KMS-11 (cell line): ENCODE data around the gene FAF1.

ENCODE experiments used
- H2AFZ ChIP-seq: fragments of 200-600 bp; sonication (generic); 2 replicates; pipeline ENCODE4 v1.6.1; 2016; ENCODE audit warnings: antibody characterized with exemption, mixed run types, low read depth
- H3K27ac ChIP-seq: fragments of 200-600 bp; sonication (generic); 2 replicates; pipeline ENCODE4 v1.6.1; 2016; ENCODE audit warnings: mild to moderate bottlenecking, mixed run types
- H3K27me3 ChIP-seq: fragments of 200-600 bp; sonication (generic); 2 replicates; pipeline ENCODE4 v1.6.1; 2017; ENCODE audit warnings: mild to moderate bottlenecking, low read depth, mixed run types, moderate library complexity; ENCODE audit not compliant: insufficient read depth
- H3K36me3 ChIP-seq: fragments of 200-600 bp; sonication (generic); 2 replicates; pipeline ENCODE4 v1.6.1; 2017; ENCODE audit warnings: mild to moderate bottlenecking, mixed run types; ENCODE audit not compliant: insufficient read depth
- H3K4me1 ChIP-seq: fragments of 200-600 bp; sonication (generic); 2 replicates; pipeline ENCODE4 v1.6.1; 2016; ENCODE audit warnings: mild to moderate bottlenecking, low read depth, mixed run types; ENCODE audit not compliant: poor library complexity, severe bottlenecking
- H3K4me2 ChIP-seq: fragments of 200-600 bp; sonication (generic); 2 replicates; pipeline ENCODE4 v1.7.0; 2016; ENCODE audit warnings: mild to moderate bottlenecking, mixed run types
- H3K4me3 ChIP-seq: fragments of 200-600 bp; sonication (generic); IDR thresholded peaks from 2 replicates; pipeline ENCODE4 v1.6.1; 2017; ENCODE audit warnings: low read depth, low read length, mixed read lengths; ENCODE audit not compliant: insufficient read depth
- H3K79me2 ChIP-seq: fragments of 200-600 bp; sonication (generic); 2 replicates; pipeline ENCODE4 v1.6.1; 2016; ENCODE audit warnings: low read depth, mixed run types; ENCODE audit not compliant: insufficient read depth
- H3K9ac ChIP-seq: fragments of 200-600 bp; sonication (generic); 2 replicates; pipeline ENCODE4 v1.6.1; 2016; ENCODE audit warnings: mild to moderate bottlenecking, mixed run types
- H4K20me1 ChIP-seq: fragments of 200-600 bp; sonication (generic); 2 replicates; pipeline ENCODE4 v1.6.1; 2016; ENCODE audit warnings: mild to moderate bottlenecking, mixed run types; ENCODE audit not compliant: insufficient read depth
- CTCF ChIP-seq: fragments of 200-600 bp; sonication (generic); conservative IDR thresholded peaks from 2 replicates; pipeline ENCODE4 v1.6.1; 2017; ENCODE audit warnings: low read depth, mild to moderate bottlenecking, antibody characterized with exemption, low read length, moderate library complexity, mixed read lengths

Gene FAF1

GRCh38 chr1:50977575-50978143, 17.6 kb upstream of the FAF1 start:
- no peak overlapping the region for H3K4me2 ChIP-seq
- H3K27ac ChIP-seq, result peak overlapping the region; percentile 99
- no peaks in the 10 kb centered on the region for H4K20me1 ChIP-seq
- no peak overlapping the region for H3K4me3 ChIP-seq
- no peaks in the 10 kb centered on the region for H3K27me3 ChIP-seq
- TF ChIP-seq CTCF, result no peak
- H2AFZ ChIP-seq, result no peak overlapping the region
- H3K4me1 ChIP-seq, result no peaks in the 10 kb centered on the region
- H3K9ac ChIP-seq, result peak overlapping the region; percentile 98
- H3K79me2 ChIP-seq, result peaks cover 89% of the 10 kb centered on the region
- peaks cover 8% of the 10 kb centered on the region; the same call in 1 of the 2 replicates for H3K36me3 ChIP-seq

GRCh38 chr1:50976890-50977574, 17.0 kb upstream of the FAF1 start:
- Histone ChIP-seq H3K27ac (peak overlapping the region; percentile 99), H3K4me3 (no peak overlapping the region), H3K9ac (peak overlapping the region; percentile 98), H3K27me3 (no peaks in the 10 kb centered on the region), H4K20me1 (no peaks in the 10 kb centered on the region), H3K36me3 (peaks cover 10% of the 10 kb centered on the region; the same call in 1 of the 2 replicates), H3K79me2 (peaks cover 86% of the 10 kb centered on the region), H2AFZ (no peak overlapping the region), H3K4me2 (peak overlapping the region; percentile 48), H3K4me1 (no peaks in the 10 kb centered on the region)
- TF ChIP-seq CTCF, result no peak

- no peaks in the 10 kb centered on the region for H3K27me3 ChIP-seq
- peaks cover 86% of the 10 kb centered on the region for H3K79me2 ChIP-seq
- H3K36me3 ChIP-seq, result peaks cover 10% of the 10 kb centered on the region; the same call in 1 of the 2 replicates
- TF ChIP-seq CTCF, result no peak
- H3K4me3 ChIP-seq, result no peak overlapping the region
- H3K4me2 ChIP-seq, result peak overlapping the region; percentile 72
- peak overlapping the region; percentile 98 for H3K9ac ChIP-seq
- H3K4me1 ChIP-seq, result no peaks in the 10 kb centered on the region
- H2AFZ ChIP-seq, result no peak overlapping the region
- H4K20me1 ChIP-seq, result no peaks in the 10 kb centered on the region
- H3K27ac ChIP-seq, result peak overlapping the region; percentile 99
Observed at GRCh38 chr1:50976111-50976889, 16.2 kb upstream of the FAF1 start.

GRCh38 chr1:50975436-50975835, 15.4 kb upstream of the FAF1 start:
- H3K4me1 ChIP-seq, result no peaks in the 10 kb centered on the region
- H3K27ac ChIP-seq, result peak overlapping the region; percentile 99
- no peak for TF ChIP-seq CTCF
- H3K27me3 ChIP-seq, result no peaks in the 10 kb centered on the region
- H3K4me2 ChIP-seq, result peak overlapping the region; percentile 72
- peaks cover 86% of the 10 kb centered on the region for H3K79me2 ChIP-seq
- H3K4me3 ChIP-seq, result no peak overlapping the region
- peaks cover 10% of the 10 kb centered on the region; the same call in 1 of the 2 replicates for H3K36me3 ChIP-seq
- H3K9ac ChIP-seq, result peak overlapping the region; percentile 98
- H2AFZ ChIP-seq, result no peak overlapping the region
- H4K20me1 ChIP-seq, result no peaks in the 10 kb centered on the region
